ENCODE results near the gene GABRR3.

Gene GABRR3

DNA sequence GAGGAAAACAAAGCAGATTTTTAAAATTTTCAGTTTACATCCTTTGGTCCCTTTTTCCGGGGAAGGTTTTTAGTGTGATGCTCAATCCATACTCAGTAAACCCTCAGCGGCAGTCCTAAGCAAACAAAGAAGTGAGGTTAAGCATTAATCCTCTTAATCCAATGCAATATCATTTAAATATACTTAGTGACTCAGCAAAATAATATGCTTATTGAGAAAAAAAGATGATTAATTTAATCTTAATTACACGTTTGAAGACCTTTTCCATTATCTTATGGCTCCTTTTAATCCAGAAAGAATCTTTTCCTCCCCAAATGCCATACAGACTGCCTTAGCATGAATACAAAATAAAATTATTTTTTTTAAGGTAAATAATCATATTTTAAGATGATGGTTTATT, at the start of gene GABRR3:
Gene GABRR3, minus strand, starts transcription at position 108 of the 400 bp plus-strand sequence. CDS start 328 bp downstream, outside the sequence.
- no peak for DNase-seq (ENCODE audit: low spot score)

DNA sequence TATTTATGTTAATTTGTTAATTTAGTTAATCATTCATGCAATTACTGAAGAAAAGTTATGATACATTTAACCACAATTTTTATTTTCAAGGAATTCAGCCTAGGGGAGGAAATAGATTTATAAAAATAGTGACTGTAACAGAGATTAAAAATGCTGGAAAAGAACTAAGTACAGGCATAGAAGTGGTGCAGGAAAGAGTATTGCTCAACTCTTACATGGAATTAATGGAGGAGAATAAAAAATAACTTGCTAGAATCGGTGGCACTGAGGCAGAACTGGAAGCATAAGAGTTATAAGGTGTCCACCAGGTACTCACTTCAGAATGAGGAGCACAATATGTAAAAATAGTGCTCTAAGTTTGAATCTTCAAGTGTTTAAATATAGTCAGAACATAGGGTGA, 38.4 kb upstream of the GABRR3 start:
- DNase-seq (ENCODE audit: low spot score): no peak

DNA sequence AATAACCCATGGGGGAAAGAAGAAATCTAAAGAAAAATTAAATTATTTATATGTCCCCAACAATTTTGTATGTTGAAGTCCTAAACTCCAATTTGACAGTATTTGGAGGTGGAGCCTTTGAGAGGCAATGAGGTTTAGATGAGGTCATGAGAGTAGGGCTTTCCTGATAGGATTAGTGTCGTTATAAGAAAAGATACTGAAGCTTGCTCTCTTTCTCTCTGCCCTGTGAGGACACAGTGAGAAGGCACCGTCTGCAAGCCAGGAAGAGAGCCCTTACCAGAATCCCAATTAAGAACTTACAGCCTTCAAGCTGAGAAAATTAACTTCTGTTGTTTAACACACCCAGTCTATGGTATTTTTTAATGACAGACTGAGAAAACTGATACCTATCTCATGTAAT, 35.7 kb upstream of the GABRR3 start:
- no peak for DNase-seq (ENCODE audit: low spot score)

DNA sequence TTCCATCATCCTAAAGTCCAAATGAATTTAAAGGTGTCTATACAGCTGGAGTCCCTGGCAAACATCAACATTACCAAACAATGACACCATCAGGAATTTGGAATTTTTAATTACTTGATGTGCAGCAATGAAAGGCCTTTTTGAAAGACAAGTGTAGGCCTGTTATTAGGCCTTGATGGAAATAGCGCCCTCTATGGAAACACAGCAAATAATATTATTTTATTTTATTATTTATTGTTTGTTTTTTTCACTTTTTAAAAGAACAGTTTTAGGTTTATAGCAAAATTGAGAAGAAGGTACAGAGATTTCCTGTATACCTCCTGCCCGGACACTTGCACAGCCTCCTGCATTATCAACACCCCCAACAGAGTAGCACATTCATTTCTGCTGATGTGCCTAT, 33.7 kb upstream of the GABRR3 start:
- DNase-seq (ENCODE audit: low spot score): no peak

DNA sequence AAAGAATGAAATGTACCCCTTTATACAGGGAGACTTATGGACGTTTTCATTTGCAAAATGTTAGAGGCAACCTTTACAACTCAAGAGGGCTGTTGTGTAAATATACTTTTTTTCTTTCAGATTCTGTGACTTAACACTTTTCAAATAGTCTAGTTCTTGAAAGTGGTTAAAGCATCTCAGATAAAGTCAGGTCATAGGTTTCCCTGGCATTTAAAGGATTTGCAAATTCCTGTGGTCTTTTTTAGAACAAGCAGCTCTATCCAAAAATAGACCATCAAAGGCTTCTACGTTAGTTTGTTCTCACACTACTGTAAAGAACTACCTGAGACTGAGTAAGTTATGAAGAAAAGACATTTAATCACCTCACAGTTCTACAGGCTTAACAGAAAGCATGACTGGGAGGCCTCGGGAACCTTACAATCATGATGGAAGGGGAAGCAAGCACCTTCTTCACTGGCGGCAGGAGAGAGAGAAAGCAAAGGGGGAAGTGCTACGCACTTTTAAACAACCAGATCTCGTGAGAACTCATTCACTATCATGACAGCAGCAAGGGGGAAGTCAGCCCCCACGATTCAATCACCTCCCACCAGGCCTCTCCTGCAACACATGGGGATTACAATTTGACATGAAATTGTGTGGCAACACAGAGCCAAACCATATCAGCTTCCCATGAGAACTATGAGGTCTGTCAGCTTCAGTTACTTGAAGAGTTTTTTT, 23.3 kb upstream of the GABRR3 start:
- DNase-seq (ENCODE audit: low spot score): no peak

DNA sequence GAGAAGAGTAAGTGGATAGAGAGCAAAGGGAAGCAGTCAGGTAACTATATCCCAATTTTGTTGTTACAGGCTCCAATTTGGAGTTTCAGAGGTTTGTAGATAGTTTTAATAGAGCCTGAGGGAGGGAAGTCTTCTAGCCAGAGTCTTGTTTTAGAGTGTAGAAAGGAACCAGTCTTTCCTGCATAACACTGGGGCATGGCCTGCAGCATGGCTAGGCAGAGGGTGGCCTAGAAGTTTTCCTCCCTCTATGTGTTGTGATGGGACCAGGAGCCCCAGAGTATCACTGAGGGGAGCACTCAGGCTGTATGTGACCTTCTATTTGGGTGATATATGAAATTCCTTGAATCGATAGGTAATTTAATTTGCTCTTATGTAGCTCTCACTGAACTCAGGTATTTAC, 22.5 kb upstream of the GABRR3 start:
- no peak for DNase-seq (ENCODE audit: low spot score)

DNA sequence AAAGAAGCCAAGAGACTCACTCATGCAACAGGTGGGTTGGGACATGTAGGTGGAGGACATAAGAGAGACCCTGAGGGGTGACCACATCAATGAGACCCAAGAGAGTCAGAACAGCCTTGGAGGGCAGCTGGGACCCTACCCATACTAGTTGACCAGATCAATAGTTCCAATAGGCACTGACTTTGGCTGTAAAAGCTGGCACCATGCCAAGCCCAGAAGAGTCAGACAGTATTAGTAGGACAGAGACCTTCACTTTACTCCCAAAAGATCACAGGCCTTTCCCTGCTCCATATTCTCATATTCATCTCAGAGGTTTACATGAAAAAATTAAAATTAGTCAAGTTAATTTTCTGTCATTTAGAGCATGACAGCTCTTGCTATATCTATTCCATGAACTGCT, 20.9 kb upstream of the GABRR3 start:
- DNase-seq (ENCODE audit: low spot score): no peak

DNA sequence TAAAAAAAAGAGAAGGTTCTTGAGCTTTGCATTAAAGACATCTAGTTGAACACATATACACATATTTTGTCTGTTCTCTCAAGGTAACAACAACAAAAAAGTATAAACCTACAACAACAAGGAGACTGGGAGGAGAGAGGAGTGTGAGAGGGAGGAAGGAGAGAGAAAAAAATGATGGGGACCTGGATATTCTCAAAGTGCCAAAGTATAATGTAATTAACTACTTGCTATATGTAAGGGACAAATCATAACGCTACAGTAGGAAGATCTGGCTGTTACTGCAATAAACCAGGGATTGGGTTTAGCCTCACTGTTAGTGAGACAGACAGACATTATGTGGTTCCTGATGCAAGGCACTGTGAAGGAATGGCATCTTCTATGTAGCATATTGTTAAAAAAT, 14.2 kb upstream of the GABRR3 start:
- no peak for DNase-seq (ENCODE audit: low spot score)

DNA sequence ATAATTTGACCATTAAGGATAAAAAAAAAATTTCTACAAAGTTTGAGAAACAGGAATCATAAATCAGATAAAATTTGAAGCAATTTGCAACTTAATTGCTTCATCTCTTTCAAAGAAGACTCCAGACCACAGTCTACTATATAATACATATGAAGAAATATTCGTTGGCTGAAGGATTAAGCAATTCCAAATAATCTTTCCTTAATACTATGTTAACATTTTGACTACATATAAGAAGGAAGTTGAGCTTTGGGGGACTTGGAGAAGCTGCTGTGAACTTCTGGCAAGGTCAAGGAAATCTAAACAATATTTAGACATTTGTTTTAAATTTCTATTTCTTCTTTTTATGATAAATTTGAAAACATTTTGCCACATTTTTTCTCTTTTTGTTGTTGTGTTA, 13.5 kb upstream of the GABRR3 start:
- DNase-seq (ENCODE audit: low spot score): no peak

DNA sequence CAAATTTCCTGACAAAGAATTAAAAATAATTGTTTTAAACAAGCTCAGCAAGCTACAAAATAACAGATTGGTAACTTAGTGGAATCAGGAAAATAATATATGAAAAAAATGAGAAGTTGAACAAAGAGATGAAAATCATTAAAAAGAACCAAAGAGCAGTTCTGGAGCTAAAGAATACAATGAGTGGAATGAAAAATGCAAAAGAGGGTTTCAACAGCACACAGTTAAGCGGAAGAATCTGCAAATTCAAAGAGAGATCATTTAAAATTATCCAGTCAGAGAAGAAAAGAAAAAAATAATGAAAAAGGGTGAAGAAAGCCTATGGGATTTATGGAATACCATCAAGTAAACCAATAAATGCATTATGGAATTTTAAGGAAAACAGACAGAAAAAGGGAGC, 6.2 kb upstream of the GABRR3 start:
- DNase-seq (ENCODE audit: low spot score): no peak

DNA sequence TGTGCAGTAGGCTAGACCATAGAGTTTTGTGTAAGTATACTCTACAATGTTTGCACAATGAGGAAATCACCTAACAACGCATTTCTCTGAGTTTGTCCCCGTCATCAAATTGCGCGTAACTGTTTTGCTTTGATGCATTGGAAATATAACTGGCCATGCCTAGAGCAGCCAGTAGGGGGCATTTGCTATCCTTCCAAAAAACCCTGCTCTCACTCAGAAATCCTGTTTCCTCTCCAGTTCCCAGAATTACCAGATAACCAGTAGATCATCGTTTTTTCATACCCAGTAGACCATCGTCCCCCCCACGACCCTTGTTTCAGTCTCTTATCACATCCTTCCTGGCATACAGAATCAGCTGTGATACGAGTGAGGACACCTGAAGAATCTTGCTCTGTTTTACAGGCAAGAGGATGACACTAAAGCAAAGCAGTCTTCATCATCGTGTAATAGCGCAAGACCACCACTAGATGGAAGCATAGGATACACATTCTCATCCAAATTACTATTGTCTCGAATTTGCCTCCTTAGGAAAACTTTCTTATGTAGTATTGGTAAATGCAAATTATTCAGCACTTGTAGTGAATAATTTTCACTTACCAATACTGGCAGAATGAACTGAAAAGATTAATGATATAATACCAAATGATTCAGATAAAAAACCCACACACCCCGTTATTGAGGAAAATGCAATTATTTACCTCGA, 4.4 kb upstream of the GABRR3 start:
- peak; percentile 84 for DNase-seq (ENCODE audit: low spot score)

DNA sequence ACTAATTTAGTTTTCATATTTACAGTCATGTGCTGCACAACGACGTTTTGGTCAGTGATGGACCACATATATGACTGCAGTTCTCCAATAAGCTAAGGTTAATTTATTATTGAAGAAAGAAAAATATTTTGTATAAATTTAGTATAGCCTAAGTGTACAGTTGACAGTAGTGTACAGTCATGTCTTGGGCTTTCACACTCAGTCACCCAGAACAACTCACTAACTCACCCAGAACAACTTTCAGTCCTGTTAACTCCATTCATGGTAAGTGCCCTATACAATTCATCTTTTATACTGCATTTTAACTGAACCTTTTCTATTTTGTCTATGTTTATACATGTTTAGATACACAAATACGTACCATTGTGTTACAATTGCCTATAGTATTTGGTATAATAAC, 3.8 kb upstream of the GABRR3 start:
- DNase-seq (ENCODE audit: low spot score): peak; percentile 30

DNA sequence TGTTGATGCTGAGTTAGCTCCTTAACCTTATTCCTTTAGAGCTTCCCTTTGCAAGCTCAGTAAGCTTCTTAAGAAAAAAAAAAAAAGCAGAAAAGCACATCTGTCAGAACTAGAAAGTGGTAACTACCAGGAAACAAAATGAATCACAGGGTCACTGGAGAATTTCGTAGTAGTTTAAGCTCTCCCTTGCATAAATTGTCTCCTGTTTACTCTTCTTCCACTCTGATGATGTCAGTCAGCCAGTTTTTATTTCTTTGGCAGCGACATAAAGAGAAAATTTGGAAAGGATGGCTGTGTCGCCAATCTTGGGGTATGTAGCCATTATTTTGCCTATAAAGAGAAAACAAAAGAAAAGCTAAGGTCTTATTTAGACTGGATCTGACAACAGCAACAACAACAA, 3.2 kb upstream of the GABRR3 start:
- DNase-seq (ENCODE audit: low spot score): peak; percentile 63

DNA sequence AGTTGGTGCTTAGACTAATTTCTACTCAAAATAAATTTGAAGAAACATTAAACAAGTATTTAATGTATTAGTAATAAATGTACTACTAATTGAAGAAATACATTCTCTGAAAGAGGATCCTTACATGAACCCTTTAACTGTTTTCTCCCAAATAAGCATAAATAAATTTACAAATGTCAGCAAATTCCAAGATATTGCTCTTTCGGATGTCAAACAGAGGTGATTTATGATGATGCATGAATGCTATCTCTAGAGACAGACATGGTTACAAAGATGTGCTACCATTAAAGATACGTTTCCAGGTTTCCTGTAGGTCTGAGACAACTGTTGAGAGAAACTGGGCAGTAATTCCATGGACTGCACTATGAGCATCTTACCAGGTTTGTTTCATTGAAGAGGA, 629 bp downstream of the GABRR3 start:
- no peak for DNase-seq (ENCODE audit: low spot score)

DNA sequence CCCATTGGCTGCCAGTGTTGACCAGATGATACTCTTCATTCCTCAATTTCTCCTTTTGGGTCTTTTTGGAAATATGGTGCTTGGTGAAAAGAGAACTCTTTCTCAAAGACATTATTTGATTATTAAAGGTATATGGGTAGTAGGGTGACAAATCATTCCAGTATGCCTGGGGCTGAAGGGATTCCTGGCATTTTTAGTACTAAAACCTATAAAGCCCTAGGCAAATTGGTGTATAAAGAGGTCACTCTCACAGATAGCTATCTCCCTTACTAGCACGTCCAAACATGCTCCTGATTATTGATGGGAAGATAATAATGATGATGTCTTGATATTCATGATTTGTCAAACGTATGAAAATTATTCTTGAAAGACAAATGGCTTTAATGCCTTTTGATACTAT, 1.1 kb downstream of the GABRR3 start:
- no peak for DNase-seq (ENCODE audit: low spot score)

DNA sequence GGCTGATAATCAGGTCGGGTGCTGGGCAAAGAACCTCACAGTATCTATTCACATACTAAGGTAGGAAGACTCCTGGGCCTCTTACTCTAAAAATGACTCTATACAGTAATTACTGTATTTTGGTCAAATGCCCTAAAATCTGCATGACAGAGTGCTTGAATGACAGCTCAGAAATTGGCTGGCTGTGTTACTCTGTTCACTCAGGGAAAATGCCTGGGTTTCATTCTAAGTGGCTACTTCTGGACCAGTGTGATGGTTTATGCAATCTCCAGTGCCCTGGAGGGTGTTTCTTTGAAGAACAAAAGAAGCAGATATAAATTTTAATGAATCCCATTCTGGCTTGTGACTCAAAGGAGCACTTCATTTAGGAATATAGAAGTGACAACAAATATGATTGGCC, 2.2 kb downstream of the GABRR3 start:
- peak; percentile 15 for DNase-seq (ENCODE audit: low spot score)

DNA sequence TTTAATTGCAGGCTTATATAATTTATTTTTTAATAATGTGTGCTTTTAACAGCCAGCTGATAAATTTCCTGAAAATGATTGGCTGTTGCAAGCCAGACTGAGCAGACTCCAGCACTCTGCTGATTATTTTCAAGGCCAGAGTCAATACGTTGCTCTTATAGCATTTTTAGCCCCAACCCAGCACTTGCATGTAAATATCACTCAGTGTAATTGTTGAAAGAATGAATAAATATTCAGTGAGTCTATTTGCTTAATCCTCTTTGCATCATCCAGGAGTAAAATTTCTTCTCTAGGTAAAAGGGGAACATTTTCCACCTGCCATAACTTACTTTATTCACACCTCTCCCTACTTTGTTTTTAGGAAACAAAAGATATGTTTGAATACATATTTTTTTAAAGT, 2.9 kb downstream of the GABRR3 start:
- DNase-seq (ENCODE audit: low spot score): no peak

DNA sequence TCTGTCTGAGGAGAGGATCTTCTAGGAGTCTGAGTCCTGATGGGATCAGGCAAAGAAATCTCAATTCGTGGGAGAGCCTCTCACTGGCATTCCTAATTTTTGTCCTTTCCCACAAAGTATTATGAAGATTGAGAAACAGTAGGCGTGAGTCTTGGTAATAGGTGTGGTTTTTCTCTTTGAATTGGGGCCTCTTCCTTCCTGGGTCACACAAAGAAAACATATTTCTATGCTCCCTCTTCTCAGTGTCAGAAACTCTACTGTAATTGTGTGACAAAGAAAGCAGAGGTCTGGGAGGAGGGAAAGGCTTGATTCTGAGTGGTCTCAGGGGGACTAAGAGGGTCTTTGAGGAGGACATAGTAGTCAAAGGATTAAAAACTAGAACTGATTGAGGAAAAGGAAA, 6.0 kb downstream of the GABRR3 start:
- peak; percentile 12 for DNase-seq (ENCODE audit: low spot score)

DNA sequence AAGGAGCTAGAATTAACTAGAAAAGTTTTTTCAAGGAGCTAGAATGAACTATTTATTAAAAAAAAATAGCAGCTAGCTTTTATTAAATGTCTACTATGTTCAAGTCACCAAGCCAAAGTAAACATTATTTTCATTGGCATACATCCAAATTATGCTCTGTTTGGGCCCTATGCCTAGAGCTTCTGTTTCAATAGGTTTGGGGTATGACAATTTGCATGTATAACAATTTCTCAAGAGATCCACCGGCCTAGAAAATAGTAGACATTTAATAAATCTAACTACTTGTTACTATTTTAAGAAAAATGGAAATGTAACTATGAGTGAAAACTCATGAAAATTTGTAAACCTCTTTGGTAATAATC, 8.0 kb downstream of the GABRR3 start:
- no peak for DNase-seq (ENCODE audit: low spot score)

DNA sequence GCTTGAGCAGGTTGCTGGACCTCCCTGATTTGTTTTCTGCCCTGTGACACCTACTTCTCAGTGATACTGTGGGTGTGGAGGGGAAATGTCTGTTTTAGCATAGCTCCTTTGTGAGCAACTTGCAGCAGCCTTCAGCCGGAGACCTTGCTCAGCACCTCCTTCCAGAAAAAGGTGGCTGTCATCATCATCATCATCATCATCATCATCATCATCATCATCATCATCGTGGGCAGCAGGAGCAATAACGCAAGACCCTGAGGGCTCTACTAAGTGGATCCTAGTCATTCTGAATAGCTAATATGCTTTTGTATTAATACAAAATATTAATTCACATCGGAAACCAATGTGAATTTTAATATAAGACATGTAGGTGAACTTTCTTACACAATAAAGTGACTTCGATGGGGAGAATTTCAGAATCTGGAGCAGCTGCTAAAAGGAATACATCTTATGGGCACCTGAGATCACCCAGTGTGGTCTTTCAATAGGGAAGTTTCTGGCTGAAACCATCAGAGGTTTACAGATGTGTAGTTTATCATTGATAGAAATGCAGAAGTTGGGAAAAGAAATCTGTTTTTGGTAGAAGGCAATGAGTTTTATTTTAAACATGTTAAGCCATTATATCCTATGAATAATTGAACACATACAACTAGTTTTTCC, 8.6 kb downstream of the GABRR3 start:
- DNase-seq (ENCODE audit: low spot score): no peak

DNA sequence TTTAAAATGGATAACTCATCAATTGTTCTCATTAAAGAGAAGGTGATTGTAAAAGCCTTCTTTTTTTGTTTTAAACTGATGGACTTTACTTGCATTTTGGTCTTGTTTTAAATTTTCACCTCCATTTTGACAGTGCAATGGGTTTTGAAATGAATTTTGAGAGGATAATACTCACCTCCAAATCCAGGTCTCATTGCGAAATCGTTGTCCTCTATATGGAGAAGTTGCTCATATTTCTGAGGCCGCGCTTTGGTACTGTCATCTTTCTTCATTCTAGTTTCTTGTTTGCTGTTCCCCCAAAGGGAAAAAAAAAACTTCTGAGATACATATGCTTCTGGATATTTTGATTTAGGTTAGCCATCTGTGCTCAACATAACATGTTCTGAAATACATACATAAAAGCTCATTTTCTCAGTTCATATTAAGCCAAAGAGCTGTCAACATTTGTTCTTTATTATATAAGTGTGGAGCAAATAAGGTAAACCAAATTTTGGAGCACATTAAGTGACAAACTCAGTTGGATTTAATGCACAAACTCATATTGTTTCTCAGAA, 9.6 kb downstream of the GABRR3 start:
- DNase-seq (ENCODE audit: low spot score): no peak

DNA sequence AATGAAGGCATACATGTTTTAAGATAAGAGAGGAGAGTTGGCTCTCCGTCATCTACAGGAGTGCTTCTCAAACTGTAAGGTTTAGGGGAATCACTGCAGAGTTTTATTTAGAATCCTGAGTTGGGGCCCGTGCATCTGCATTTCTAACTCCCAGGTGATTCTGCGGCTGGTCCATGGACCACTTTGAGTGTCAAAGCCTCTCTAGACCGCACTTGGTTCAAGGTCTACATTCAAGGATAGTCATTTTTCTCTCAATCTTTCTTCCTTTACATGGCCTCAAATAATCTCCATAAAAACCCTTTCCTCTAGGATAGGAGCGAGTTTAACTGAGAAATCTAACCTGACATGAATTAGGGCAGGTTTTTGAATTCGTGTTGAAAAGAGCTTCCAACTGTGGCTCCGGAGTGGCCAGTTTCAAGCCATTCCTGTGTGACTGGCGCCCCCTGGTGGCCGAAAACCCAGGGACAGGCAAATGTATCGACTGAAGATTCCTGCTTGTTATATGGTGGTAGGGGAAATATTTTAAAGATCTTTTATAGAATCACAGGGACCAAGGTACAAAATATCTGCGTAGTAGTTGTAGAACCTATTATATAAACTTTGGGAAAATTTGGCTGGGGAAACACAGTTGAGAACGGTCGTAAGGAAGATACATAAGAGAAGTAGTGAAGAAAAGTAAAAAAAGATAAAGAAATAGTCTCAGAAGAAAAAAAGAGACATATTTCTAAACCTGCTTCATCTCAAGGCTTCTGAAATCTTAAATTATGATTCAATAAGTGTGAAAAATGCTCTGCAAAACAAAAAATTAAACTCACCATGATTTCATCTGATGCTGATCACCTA, 11.9 kb downstream of the GABRR3 start:
- peak; percentile 92 for DNase-seq (ENCODE audit: low spot score)

Measured in activated CD4-positive, alpha-beta T cell treated with anti-CD3 and anti-CD28 coated beads, Interleukin-2, Interleukin-4, amounts not matched to agents 100 ng/mL and 50 ng/mL, durations not matched to agents 16 hours and 8 hours (primary cell).